Chondrocyte (in vitro differentiated cells): Measurements from ENCODE around the gene ZNHIT2. TPM values are rescaled to one million over a fixed set of nuclear protein-coding genes. Genes with fewer than 3 reads are reported as not detected.

Source experiments
- DNase-seq: peaks from one replicate; pipeline ENCODE4 v3.0.0; 2021; ENCODE audit warnings: mixed read lengths, low spot score
- H3K27ac Mint-ChIP-seq: one replicate; pipeline ENCODE4 v1.8.0; 2021; ENCODE audit warnings: mild to moderate bottlenecking, moderate library complexity, mixed read lengths; ENCODE audit not compliant: unreplicated experiment
- H3K27me3 Mint-ChIP-seq: 2 replicates; pipeline ENCODE4 v1.8.0; 2021; ENCODE audit warnings: low read depth, mixed read lengths
- H3K36me3 Mint-ChIP-seq: 2 replicates; pipeline ENCODE4 v1.8.0; 2021; ENCODE audit warnings: low read depth, mixed read lengths
- H3K4me1 Mint-ChIP-seq: 2 replicates; pipeline ENCODE4 v1.8.0; 2021; ENCODE audit warnings: low read depth, mild to moderate bottlenecking, mixed read lengths
- H3K4me3 Mint-ChIP-seq: one replicate; pipeline ENCODE4 v1.8.0; 2021; ENCODE audit warnings: mild to moderate bottlenecking, moderate library complexity, mixed read lengths; ENCODE audit not compliant: unreplicated experiment
- H3K9me3 Mint-ChIP-seq: 2 replicates; pipeline ENCODE4 v1.8.0; 2021; ENCODE audit warnings: low read depth, mixed read lengths
- total RNA-seq: library from RNA; stranded (reverse); gene quantifications from 3 replicates; pipeline ENCODE4 v1.2.1, GENCODE V29; 2021
- TF ChIP-seq, protein P1 (sequence below): fragments of 200-600 bp; sonication (generic); IDR thresholded peaks from 2 replicates; pipeline ENCODE4 v1.5.0; 2021; ENCODE audit warnings: antibody characterized with exemption, mild to moderate bottlenecking, moderate library complexity

Gene ZNHIT2
- total RNA-seq, 1 donor from 2014 or later: 7.9 TPM

DNA sequence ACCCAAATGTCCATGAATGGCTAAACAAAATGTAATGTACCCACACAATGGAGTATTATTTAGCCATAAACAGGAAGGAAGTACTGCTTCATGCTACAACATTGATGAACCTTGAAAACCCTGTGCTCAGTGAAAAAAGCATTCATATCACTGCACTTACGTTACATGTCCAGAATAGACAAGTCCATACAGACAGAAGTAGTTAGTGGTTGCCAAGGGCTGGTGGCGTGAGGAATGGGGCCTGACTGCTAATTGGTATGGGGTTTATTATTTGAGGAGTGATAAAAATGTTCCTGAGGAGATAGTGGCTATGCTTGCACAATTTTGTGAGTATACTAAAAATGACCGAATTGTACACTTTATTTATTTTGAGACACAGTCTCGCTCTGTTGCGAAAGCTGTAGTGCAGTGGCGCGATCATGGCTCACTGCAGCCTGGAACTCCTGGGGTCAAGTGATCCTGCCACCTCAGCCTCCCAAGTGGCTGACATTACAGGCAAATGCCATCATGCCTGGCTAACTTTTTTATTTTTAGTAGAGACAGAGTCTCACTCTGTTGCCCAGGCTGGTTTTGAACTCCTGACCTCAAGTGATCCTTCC, 24.5 kb upstream of the ZNHIT2 start:
- no peak for DNase-seq
- no peaks in the 10 kb centered on the region for H3K4me1 Mint-ChIP-seq
- H3K27me3 Mint-ChIP-seq: peaks cover 26% of the 10 kb centered on the region
- H3K27ac Mint-ChIP-seq: no peak overlapping the region
- no peaks in the 10 kb centered on the region for H3K36me3 Mint-ChIP-seq
- TF ChIP-seq, protein P1, sequence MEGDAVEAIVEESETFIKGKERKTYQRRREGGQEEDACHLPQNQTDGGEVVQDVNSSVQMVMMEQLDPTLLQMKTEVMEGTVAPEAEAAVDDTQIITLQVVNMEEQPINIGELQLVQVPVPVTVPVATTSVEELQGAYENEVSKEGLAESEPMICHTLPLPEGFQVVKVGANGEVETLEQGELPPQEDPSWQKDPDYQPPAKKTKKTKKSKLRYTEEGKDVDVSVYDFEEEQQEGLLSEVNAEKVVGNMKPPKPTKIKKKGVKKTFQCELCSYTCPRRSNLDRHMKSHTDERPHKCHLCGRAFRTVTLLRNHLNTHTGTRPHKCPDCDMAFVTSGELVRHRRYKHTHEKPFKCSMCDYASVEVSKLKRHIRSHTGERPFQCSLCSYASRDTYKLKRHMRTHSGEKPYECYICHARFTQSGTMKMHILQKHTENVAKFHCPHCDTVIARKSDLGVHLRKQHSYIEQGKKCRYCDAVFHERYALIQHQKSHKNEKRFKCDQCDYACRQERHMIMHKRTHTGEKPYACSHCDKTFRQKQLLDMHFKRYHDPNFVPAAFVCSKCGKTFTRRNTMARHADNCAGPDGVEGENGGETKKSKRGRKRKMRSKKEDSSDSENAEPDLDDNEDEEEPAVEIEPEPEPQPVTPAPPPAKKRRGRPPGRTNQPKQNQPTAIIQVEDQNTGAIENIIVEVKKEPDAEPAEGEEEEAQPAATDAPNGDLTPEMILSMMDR: no peak
- H3K4me3 Mint-ChIP-seq: no peak overlapping the region
- H3K9me3 Mint-ChIP-seq: no peaks in the 10 kb centered on the region

DNA sequence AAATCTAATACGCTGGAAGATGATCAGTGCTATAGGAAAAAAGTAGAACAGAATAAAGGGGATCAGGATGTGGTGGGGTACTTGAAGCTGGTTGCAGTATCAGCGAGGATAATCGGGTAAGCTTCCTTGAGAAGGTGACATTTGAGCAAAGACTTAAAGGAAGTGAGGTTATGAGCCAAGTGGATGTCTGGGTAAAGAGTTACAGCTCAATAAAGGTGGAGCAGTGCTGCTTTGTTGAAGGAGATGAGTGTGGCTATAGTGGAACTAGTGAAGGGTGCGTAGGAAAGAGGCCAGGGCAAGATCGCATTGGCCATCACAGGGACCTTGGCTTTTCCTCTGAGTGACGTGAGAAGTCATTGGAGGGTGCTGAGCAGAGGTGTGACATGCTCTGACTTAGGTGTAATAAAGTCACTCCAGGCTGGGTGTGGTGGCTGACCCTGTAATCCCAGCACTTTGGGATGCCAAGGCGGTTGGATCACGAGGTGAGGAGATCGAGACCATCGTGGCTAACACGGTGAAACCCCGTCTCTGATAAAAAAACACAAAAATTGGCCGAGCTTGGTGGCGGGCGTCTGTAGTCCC, 19.1 kb upstream of the ZNHIT2 start:
- TF ChIP-seq, protein P1: no peak
- Mint-ChIP-seq H3K36me3 (no peaks in the 10 kb centered on the region), H3K27me3 (peaks cover 13% of the 10 kb centered on the region), H3K27ac (no peak overlapping the region), H3K4me1 (peaks cover 25% of the 10 kb centered on the region), H3K9me3 (no peaks in the 10 kb centered on the region), H3K4me3 (no peak overlapping the region)
- DNase-seq: peak; percentile 18

DNA sequence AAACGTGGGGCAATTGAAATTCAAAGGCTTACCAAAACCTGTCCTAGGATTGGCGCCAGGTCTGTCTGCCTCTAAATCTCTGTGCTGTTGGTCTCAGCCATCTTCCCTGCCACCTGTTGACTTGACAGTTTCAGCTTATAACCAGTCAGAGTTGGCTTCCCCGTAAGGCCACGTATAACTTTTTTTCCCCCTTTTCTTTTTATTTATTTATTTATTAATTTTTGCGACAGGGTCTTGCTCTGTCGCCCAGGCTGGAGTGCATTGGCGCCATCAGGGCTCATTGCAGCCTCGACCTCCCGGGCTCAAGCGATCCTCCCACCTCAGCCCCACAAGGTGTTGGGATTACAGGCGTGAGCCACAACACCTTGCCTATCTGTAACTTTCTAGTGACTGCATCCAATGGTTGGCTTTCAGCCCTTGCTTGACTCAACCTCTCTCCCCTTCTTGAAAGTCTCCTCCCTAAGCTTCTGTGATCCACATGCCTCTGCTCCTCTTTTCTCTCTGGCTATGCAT, 18.2 kb upstream of the ZNHIT2 start:
- H3K9me3 Mint-ChIP-seq: no peaks in the 10 kb centered on the region
- peaks cover 5% of the 10 kb centered on the region for H3K36me3 Mint-ChIP-seq
- DNase-seq: peak; percentile 26
- H3K4me3 Mint-ChIP-seq: peak overlapping the region; percentile 92
- peak overlapping the region; percentile 99 for H3K27ac Mint-ChIP-seq
- H3K27me3 Mint-ChIP-seq: peaks cover 6% of the 10 kb centered on the region
- TF ChIP-seq, protein P1: no peak
- H3K4me1 Mint-ChIP-seq: peaks cover 25% of the 10 kb centered on the region

DNA sequence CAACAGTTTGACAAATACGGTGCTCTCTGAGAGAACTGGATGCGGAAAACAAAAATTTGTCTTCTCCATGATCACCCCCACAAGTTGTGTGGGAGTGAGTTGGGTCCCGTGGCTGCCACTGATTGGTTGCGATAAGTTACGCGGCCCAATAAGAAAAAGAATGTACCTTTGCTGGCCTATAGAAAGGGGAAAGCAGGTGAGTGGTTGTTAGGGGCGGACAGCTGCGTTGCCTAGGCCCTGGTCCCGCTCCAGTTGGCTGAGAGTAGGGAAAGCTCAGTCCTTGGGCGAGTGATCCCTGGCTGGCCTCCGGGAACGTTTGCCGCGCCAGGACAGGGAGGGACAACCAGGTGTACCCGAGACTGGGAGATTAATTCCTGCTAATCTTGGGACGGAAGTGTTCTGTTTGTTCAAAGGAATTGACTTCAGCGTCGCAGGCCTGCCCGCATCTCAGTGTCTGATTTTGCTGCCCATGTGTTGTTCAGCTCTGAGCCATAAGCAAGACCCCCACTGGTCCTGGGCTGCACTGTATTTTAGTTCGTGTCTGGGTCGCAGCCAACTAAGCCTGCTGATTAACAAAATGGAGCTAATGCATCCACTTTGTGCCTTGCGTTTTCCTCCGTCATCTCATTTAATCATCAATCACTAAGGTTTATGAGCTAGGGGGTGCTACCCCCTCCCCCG, 17.6 kb upstream of the ZNHIT2 start:
- Mint-ChIP-seq H3K36me3 (peaks cover 7% of the 10 kb centered on the region), H3K4me3 (peak overlapping the region; percentile 92), H3K27ac (peak overlapping the region; percentile 99), H3K9me3 (no peaks in the 10 kb centered on the region), H3K27me3 (peaks cover 3% of the 10 kb centered on the region), H3K4me1 (peaks cover 25% of the 10 kb centered on the region)
- DNase-seq: peak; percentile 88
- TF ChIP-seq, protein P1: no peak

DNA sequence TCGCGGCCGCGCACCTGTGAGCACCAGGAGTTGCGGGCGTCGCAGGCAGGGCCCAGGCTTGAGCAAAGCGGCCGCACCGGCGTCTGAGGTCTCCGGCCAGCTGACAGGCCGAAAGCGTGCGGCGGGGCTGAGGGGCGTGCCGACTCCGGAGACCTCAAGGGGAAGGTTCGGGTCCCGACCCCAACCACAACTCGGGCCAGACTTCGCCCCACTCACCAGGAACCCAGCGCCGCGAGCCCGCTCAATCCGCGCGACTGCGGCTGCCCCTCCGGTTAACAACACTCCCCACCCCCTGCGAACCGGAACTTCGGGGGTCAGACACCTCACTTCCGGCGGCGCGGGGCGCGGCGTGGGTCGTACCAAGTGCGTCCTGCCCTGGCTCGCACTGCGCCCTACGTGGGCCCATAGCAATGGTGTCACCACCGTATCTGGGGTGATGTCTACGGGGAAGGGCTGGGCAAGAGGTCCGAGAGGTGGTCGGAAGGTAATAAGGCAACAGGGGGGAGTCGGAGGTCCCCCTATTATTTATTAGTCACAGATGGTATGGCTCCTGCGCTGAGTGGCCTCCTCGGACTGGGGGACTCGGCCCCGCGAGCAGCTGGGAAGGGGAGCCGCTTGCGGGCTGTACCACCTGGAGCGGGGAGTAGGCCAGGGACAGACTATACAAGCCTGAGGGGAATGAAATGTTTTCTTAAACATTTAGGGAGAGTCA, 16.9 kb upstream of the ZNHIT2 start, which contains the start of gene SYVN1:
SYVN1 (minus strand) TSS at position 280 of the 712 bp plus-strand sequence. CDS start 918 bp downstream, outside the sequence.
- Mint-ChIP-seq H3K27me3 (no peaks in the 10 kb centered on the region), H3K4me3 (peak within 1 kb of the TSS; percentile 92), H3K27ac (peak within 1 kb of the TSS; percentile 99), H3K4me1 (peaks cover 25% of the 10 kb centered on the region), H3K36me3 (peaks cover 7% of the 10 kb centered on the region), H3K9me3 (no peaks in the 10 kb centered on the region)
- peak; percentile 95 for DNase-seq
- TF ChIP-seq, protein P1: no peak
